ENCODE results near the gene COPRS. TPM values are rescaled to one million over a fixed set of nuclear protein-coding genes. Genes with fewer than 3 reads are reported as not detected.

Gene COPRS
- total RNA-seq, 1 experiment from 2014 or later: 37.5 TPM

GRCh38 chr17:31878703-31879073 is 19.6 kb upstream of the COPRS start (continued):
- no peak for TF ChIP-seq GRHL2 (CRISPR knock-in tag; IDR thresholded peaks at IDR 0.05; ENCODE audit: insufficient replicate concordance, severe bottlenecking)
- no peak for TF ChIP-seq TEAD1 (CRISPR knock-in tag; IDR thresholded peaks at IDR 0.05)
- TF ChIP-seq ZNF121 (CRISPR knock-in tag; IDR thresholded peaks at IDR 0.05): no peak
- TF ChIP-seq ELF4 (CRISPR knock-in tag; IDR thresholded peaks at IDR 0.05; ENCODE audit: low read depth): no peak

GRCh38 chr17:31877911-31878702 is 19.1 kb upstream of the COPRS start:
- no peak for TF ChIP-seq FOXP1 (CRISPR knock-in tag; IDR thresholded peaks at IDR 0.05; ENCODE audit: borderline replicate concordance)
- Mint-ChIP-seq H3K4me1 (no peaks in the 10 kb centered on the region), H3K27ac (0 out of 2 replicates have a peak overlapping the region, but pooled peaks have one; percentile 32), H3K4me3 (no peak overlapping the region), H3K36me3 (peaks cover 66% of the 10 kb centered on the region), H3K9me3 (no peaks in the 10 kb centered on the region), H3K27me3 (ENCODE audit: low read depth) (no peaks in the 10 kb centered on the region)
- DNase-seq (ENCODE audit: low spot score) (no peak), ATAC-seq (no peak)
- POLR2A ChIA-PET: no interaction called here
- CTCF ChIA-PET: no interaction called here

- H3K36me3 Mint-ChIP-seq: peaks cover 69% of the 10 kb centered on the region
- DNase-seq (ENCODE audit: low spot score): no peak
- H3K4me1 Mint-ChIP-seq: no peaks in the 10 kb centered on the region
- no peak overlapping the region for H3K4me3 Mint-ChIP-seq
- no peaks in the 10 kb centered on the region for H3K9me3 Mint-ChIP-seq
- no peak overlapping the region for H3K27ac Mint-ChIP-seq
- ChIA-PET POLR2A (no interaction called here), CTCF (no interaction called here)
- H3K27me3 Mint-ChIP-seq (ENCODE audit: low read depth): no peaks in the 10 kb centered on the region
- ATAC-seq: no peak
- TF ChIP-seq E2F4 (CRISPR knock-in tag; IDR thresholded peaks at IDR 0.05; ENCODE audit: borderline replicate concordance, low read depth) (no peak), RELA (CRISPR knock-in tag; IDR thresholded peaks at IDR 0.05; ENCODE audit: borderline replicate concordance) (no peak), MLX (CRISPR knock-in tag; IDR thresholded peaks at IDR 0.05) (no peak), MYBL2 (CRISPR knock-in tag; IDR thresholded peaks at IDR 0.05) (no peak), E2F5 (CRISPR knock-in tag; IDR thresholded peaks at IDR 0.05) (no peak), STAT6 (CRISPR knock-in tag; conservative IDR thresholded peaks at IDR 0.05; ENCODE audit: low read depth) (no peak), NFE2L1 (CRISPR knock-in tag; IDR thresholded peaks at IDR 0.05) (no peak), TEAD1 (CRISPR knock-in tag; IDR thresholded peaks at IDR 0.05) (no peak), GRHL2 (CRISPR knock-in tag; IDR thresholded peaks at IDR 0.05; ENCODE audit: insufficient replicate concordance, severe bottlenecking) (no peak), ZNF532 (CRISPR knock-in tag; IDR thresholded peaks at IDR 0.05; ENCODE audit: borderline replicate concordance) (no peak), CBFB (CRISPR knock-in tag; IDR thresholded peaks at IDR 0.05; ENCODE audit: low read depth) (no peak), ZNF219 (CRISPR knock-in tag; IDR thresholded peaks at IDR 0.05; ENCODE audit: borderline replicate concordance) (no peak), CREM (CRISPR knock-in tag; IDR thresholded peaks at IDR 0.05) (no peak), ATF6 (CRISPR knock-in tag; IDR thresholded peaks at IDR 0.05) (no peak), ATF3 (CRISPR knock-in tag; conservative IDR thresholded peaks at IDR 0.05) (no peak), MAX (CRISPR knock-in tag; IDR thresholded peaks at IDR 0.05) (no peak)
Measured at GRCh38 chr17:31877341-31877740, 18.3 kb upstream of the COPRS start.
